Thoracic aorta (tissue), 2 donors: ENCODE data around the gene TUBB3. TPM values are rescaled to one million over a fixed set of nuclear protein-coding genes. Genes with fewer than 3 reads are reported as not detected.

Source experiments
- ATAC-seq: fragments of 150-250 bp; one replicate; pipeline ENCODE4 v1.8.0; 2017; ENCODE audit warnings: low read depth; ENCODE audit not compliant: insufficient number of reproducible peaks, low FRiP score
- DNase-seq: peaks from one replicate; pipeline ENCODE4 v3.0.0-alpha.2; 2020; ENCODE audit warnings: low spot score
- H3K27ac ChIP-seq, 2 donors: fragments of 200-600 bp; sonication (generic); 1 replicate in 1 of 2; 2 replicates in 1 of 2; pipeline ENCODE4 v1.5.1; 2016; ENCODE audit warnings: mild to moderate bottlenecking in 2 of 2, moderate library complexity in 2 of 2
- H3K27me3 ChIP-seq: fragments of 200-600 bp; sonication (generic); replicated peaks from 2 replicates; pipeline ENCODE4 v1.6.0; 2016; ENCODE audit warnings: mild to moderate bottlenecking; ENCODE audit not compliant: insufficient read depth
- H3K36me3 ChIP-seq: fragments of 200-600 bp; sonication (generic); one replicate; pipeline ENCODE4 v1.5.1; 2016
- H3K4me1 ChIP-seq, 2 donors: fragments of 200-600 bp; sonication (generic); 1 replicate in 1 of 2; 2 replicates in 1 of 2; pipeline versions ENCODE4 v1.5.1 to v1.6.0; 2016; ENCODE audit warnings: low read depth in 2 of 2, mild to moderate bottlenecking in 1 of 2; ENCODE audit not compliant: control insufficient read depth in 1 of 2
- H3K4me3 ChIP-seq: fragments of 200-600 bp; sonication (generic); 2 replicates; pipeline ENCODE4 v1.5.1; 2016; ENCODE audit warnings: mild to moderate bottlenecking
- H3K9me3 ChIP-seq: fragments of 200-600 bp; sonication (generic); 2 replicates; pipeline ENCODE4 v1.5.1; 2016
- total RNA-seq, 2 donors: library from RNA; depleted of rRNA; stranded (reverse); fragments of >200 nt; gene quantifications; one replicate each; pipeline versions ENCODE4 v1.1.0 to v1.2.3, GENCODE V29; 2016
- TF ChIP-seq, protein P1 (sequence below): fragments of 200-600 bp; sonication (generic); IDR thresholded peaks from one replicate; pipeline ENCODE4 v1.5.1; 2019; ENCODE audit warnings: antibody characterized with exemption

TUBB3 gene
- total RNA-seq, 2 donors from 2014 or later = 4.2 to 18.0 TPM

DNA sequence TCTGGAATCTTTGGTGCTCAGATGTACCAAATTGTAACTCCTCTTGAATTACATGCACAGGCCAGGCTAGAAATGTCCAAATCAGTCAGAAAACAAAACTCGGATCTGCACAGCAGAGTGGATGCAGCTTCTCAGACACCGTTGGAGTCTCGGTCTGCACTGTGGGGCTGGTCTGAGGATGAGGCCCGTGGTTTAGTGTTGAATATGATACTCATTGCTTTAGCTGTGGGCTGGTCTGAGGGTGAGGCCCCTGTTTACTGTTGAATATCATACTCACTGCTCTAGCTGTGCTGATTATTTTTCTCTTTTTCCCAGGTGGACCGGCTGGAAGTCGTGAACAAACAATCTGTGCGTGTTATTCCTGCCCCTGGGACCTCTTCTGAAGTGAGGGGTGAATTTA, 61.1 kb downstream of the TUBB3 start:
- ATAC-seq (no peak), DNase-seq (no peak)
- H3K27ac ChIP-seq = no peak overlapping the region
- H3K27me3 ChIP-seq = no peaks in the 10 kb centered on the region
- peaks cover 51% of the 10 kb centered on the region for H3K36me3 ChIP-seq
- H3K4me3 ChIP-seq = no peak overlapping the region
- H3K9me3 ChIP-seq = no peaks in the 10 kb centered on the region
- H3K4me1 ChIP-seq = no peaks in the 10 kb centered on the region
- TF ChIP-seq, protein P1, sequence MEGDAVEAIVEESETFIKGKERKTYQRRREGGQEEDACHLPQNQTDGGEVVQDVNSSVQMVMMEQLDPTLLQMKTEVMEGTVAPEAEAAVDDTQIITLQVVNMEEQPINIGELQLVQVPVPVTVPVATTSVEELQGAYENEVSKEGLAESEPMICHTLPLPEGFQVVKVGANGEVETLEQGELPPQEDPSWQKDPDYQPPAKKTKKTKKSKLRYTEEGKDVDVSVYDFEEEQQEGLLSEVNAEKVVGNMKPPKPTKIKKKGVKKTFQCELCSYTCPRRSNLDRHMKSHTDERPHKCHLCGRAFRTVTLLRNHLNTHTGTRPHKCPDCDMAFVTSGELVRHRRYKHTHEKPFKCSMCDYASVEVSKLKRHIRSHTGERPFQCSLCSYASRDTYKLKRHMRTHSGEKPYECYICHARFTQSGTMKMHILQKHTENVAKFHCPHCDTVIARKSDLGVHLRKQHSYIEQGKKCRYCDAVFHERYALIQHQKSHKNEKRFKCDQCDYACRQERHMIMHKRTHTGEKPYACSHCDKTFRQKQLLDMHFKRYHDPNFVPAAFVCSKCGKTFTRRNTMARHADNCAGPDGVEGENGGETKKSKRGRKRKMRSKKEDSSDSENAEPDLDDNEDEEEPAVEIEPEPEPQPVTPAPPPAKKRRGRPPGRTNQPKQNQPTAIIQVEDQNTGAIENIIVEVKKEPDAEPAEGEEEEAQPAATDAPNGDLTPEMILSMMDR = no peak

DNA sequence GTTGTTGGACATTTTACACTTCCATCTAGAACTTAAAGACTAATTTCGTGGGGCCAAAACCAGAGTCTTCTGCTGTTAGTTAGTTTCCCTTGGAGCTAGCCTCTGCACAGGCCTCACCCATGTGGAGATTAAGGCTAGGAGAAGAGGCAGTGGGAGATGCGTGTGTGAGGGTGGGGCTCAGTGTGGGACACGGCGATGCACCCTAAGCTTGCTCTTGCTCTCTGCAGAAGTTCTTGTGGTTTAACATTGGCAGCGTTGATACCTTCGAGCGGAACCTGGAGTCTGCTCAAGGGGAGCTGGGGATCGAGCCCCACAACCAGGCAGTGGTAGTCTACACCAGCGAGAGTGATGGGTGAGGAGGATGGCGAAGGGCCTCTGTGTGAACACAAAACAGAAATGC, 62.1 kb downstream of the TUBB3 start:
- H3K4me3 ChIP-seq = no peak overlapping the region
- no peak overlapping the region for H3K27ac ChIP-seq
- H3K27me3 ChIP-seq = no peaks in the 10 kb centered on the region
- ATAC-seq = no peak
- no peak for DNase-seq
- H3K9me3 ChIP-seq = no peaks in the 10 kb centered on the region
- no peaks in the 10 kb centered on the region for H3K4me1 ChIP-seq
- H3K36me3 ChIP-seq = peaks cover 50% of the 10 kb centered on the region
- TF ChIP-seq, protein P1 = no peak

Other genes with a start within 250 kb of the TUBB3 start
- 10 to 100 TPM; 20.3 to 35.2 TPM for gene CDK10, start 236.7 kb upstream of the TUBB3 start, total RNA-seq
- gene SPATA2L, start 221.6 kb upstream of the TUBB3 start, total RNA-seq = 10 to 100 TPM; 19.0 to 24.1 TPM
- 10 to 100 TPM in 1 of 2 donors, 1 to 10 TPM in 1; 9.5 to 18.3 TPM for gene VPS9D1, start 202.4 kb upstream of the TUBB3 start, total RNA-seq
- gene ZNF276, start 201.8 kb upstream of the TUBB3 start, total RNA-seq = 10 to 100 TPM; 25.0 to 34.1 TPM
- 1 to 10 TPM; 2.5 to 3.7 TPM for gene FANCA, start 106.7 kb upstream of the TUBB3 start, total RNA-seq
- gene SPIRE2, start 94.9 kb upstream of the TUBB3 start, total RNA-seq = 1 to 10 TPM in 1 of 2 donors, not detected in 1; 2.0 TPM
- 100 to 1,000 TPM; 166 to 247 TPM for gene TCF25, start 49.8 kb upstream of the TUBB3 start, total RNA-seq
- gene MC1R, start 4.5 kb upstream of the TUBB3 start, total RNA-seq = 10 to 100 TPM; 13.1 to 19.3 TPM
- 100 to 1,000 TPM in 1 of 2 donors, 10 to 100 TPM in 1; 77.8 to 185 TPM for gene DEF8, start 25.4 kb downstream of the TUBB3 start, total RNA-seq
- 10 to 100 TPM in 1 of 2 donors, 1 to 10 TPM in 1; 8.7 to 19.9 TPM for gene DBNDD1, start 96.1 kb downstream of the TUBB3 start, total RNA-seq
- gene PRDM7, start 154.0 kb downstream of the TUBB3 start, total RNA-seq = not detected